Measurements from ENCODE around the gene KISS1. TPM values are rescaled to one million over a fixed set of nuclear protein-coding genes. Genes with fewer than 3 reads are reported as not detected.

Gene KISS1
- total RNA-seq, 1 donor from 2014 or later: 111 TPM

DNA sequence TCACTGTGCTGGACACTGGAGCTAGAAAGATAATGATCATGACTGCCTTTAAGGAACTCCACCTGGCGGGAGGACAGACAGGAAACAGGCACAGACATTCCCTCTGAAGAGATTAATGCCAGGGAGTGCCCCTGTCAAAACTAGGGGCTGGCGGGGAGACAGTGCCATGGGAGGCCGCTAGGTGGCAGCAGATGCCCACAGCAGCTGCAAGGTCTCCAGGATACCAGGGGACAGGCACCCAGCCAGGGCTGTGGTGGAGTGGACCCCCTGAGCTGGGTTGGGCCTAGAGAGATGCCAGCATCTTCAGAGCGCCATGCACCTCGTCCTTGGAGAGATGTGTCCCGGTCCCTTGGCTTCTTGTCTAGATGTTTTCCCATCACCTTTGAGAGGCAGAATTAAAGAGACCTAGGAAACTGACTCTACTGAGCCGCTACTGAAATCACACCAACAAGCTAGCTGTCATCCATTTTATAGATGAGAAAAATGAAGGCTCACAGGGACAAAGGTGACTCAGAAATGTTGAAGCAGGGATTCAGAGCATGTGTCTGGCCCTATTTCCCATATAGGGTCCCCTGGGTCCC lies 33.7 kb downstream of the KISS1 start:
- TF ChIP-seq, protein P1, sequence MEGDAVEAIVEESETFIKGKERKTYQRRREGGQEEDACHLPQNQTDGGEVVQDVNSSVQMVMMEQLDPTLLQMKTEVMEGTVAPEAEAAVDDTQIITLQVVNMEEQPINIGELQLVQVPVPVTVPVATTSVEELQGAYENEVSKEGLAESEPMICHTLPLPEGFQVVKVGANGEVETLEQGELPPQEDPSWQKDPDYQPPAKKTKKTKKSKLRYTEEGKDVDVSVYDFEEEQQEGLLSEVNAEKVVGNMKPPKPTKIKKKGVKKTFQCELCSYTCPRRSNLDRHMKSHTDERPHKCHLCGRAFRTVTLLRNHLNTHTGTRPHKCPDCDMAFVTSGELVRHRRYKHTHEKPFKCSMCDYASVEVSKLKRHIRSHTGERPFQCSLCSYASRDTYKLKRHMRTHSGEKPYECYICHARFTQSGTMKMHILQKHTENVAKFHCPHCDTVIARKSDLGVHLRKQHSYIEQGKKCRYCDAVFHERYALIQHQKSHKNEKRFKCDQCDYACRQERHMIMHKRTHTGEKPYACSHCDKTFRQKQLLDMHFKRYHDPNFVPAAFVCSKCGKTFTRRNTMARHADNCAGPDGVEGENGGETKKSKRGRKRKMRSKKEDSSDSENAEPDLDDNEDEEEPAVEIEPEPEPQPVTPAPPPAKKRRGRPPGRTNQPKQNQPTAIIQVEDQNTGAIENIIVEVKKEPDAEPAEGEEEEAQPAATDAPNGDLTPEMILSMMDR (conservative IDR thresholded peaks at IDR 0.05; ENCODE audit: low read depth, low read length): peak; percentile 97
- peak; percentile 6 for DNase-seq (ENCODE audit: low read depth)
- no peak overlapping the region for H3K4me3 ChIP-seq (ENCODE audit: low read depth, low read length)

DNA sequence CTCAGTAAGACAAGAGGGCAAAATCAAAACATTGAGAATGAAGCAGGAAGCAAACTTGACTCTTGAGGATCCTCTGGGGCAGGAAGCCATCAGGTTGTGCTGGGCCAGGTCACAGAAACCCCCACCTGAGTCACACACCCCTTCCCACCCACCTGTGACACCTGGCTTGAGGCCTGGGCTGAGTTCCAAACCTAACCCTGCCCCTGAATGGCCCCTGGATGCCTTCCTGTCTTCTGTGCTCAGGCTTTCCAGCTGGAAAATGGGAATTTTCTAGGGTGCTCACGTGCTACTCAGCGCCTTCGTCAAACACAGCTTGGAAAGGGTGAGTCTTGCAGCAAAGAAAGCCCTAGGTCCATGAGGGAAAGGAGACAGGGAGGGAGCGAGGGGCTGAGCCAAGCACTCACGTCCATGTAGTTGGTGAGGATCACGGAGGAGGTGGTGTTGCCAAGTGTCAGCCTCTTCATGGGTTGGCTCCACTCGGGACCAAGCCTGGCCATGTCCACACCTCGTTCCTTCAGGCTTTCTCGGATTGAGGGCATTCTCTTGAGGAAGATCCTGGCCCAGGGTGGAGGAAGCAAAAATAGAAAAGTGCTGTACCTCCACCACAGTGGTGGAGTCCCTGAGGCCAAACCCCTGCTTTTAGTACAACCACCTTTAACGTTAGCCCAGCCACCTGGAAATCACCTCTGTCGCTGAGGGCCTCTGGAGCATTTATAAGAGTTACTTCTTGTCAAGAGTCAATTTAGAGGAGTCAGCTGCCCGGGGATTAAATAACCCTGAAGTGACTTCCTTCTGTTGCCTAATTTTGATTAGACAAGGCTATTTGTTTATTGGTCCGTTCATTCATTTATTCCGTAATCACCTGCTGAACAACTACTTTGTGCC lies 34.4 kb downstream of the KISS1 start:
- TF ChIP-seq, protein P1 (conservative IDR thresholded peaks at IDR 0.05; ENCODE audit: low read depth, low read length): no peak
- no peak for DNase-seq (ENCODE audit: low read depth)
- no peak overlapping the region for H3K4me3 ChIP-seq (ENCODE audit: low read depth, low read length)

DNA sequence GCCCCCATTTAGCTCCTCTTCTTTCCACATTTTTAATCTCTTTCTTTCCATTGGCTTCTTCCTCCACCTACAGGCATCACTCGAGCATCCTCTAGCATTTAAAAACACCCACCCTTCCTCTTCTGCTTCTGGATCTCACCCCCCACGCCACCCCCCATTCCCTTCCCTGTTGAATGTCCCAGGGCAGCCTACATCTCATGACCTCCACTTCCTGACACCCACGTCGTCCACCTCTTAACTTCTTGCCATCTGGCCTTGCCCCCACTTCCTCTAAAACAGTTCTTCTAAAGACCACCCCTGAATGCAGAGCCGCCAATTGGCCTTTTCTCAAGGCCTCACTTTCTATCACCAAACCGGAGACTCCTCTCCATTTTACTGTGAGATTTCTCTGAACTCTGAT lies 38.3 kb downstream of the KISS1 start:
- no peak for DNase-seq (ENCODE audit: low read depth)
- H3K4me3 ChIP-seq (ENCODE audit: low read depth, low read length): no peak overlapping the region
- TF ChIP-seq, protein P1 (conservative IDR thresholded peaks at IDR 0.05; ENCODE audit: low read depth, low read length): no peak

DNA sequence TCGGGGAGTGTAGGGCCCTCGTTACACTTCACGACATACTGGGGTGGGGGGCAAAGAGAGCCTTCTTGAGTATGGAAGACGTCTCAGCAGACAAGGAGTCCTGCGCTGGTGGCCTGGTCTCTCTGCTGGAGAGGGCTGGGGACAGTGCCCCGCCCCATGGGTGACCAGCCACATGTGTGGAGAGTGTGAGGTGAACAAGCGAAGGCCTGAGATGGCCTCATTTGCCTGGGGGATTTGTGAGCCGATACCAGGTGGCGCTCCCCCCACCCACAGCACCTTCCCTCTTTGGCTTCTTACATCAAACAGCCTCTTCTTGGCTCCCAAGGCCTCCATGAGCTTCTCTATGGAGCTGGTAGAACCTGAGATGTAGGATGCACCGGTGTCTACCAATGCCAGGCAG lies 40.4 kb downstream of the KISS1 start:
- TF ChIP-seq, protein P1 (conservative IDR thresholded peaks at IDR 0.05; ENCODE audit: low read depth, low read length): no peak
- no peak for DNase-seq (ENCODE audit: low read depth)
- no peak overlapping the region for H3K4me3 ChIP-seq (ENCODE audit: low read depth, low read length)

DNA sequence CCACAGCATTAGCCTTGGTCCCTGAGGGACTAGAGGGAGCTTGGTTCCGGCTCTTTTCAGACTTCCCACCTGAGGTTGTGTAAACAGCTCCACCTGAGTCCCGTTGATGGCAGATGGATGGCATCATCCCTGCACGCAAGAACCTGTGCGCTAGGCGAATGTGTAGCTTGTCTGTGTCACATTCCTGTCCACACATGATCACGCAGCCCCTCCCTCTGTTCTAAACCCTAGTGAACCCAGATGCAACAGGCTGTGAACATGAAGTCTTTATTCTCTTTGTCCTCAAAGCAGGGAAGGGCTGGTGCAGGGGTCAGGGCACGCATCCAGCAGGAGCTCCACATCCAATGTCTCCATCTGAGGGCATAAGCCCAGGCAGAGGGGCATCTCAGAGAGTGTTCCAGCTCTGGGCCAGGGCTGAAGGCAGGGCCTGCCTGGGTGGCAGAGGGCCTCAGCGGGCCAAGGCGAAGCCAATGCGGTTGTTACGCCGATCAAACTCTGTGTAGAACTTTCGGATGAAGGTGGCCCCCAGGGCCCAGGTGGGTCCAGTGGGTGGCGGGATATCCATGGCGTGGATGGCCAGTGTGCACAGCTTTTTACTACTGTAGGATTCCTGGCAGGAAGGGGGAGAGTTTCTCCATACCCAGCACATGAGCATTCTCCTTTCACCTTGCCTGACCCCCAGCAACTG lies 41.6 kb downstream of the KISS1 start:
- no peak overlapping the region for H3K4me3 ChIP-seq (ENCODE audit: low read depth, low read length)
- DNase-seq (ENCODE audit: low read depth): no peak
- TF ChIP-seq, protein P1 (conservative IDR thresholded peaks at IDR 0.05; ENCODE audit: low read depth, low read length): no peak

DNA sequence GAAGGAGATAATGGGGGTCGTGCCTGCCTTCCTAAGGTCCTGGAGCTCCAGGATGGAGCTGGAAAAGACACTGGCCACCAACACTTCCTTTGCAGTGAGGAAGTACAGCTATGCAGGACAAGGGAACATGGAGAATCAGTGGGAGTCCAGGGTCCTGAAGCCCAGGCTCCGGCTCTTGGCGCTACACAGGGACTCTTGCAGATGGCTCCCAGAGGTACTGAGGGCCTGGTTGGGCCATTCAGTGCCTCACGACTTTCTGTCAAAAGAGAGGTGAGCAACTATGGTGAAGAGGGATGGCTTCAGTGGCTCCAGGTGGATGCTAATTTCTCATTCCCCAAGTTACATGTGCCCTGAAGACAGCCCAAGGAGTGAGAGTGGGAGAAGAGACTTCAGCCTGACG lies 42.6 kb downstream of the KISS1 start:
- DNase-seq (ENCODE audit: low read depth): no peak
- TF ChIP-seq, protein P1 (conservative IDR thresholded peaks at IDR 0.05; ENCODE audit: low read depth, low read length): no peak
- no peak overlapping the region for H3K4me3 ChIP-seq (ENCODE audit: low read depth, low read length)

Measured in epithelial cell of proximal tubule (primary cell).